Measurements from ENCODE around the gene SAP30L.

Gene SAP30L

DNA sequence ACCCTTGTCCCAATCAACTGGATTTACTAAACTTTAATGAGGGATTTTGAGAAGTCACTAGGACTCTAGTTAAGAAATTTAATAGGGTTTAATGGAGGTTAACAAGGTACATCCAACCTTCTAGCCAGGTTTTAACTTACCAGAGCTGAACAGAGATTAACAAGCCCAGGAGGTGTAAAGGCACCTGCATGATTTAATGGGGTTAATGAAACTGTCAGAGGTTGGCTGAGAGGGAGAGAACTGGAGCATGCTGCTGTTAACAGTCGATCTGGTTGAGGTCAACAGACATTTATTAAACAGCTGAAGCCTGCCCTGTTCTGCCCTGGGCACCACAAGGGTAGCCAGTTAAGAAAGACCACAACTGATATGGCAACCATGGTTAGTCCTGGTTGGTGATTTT, 18.6 kb downstream of the SAP30L start:
- DNase-seq (ENCODE audit: low read depth in 2 of 2), result no peak

- DNase-seq (ENCODE audit: low read depth in 2 of 2), result no peak
Measured at GRCh38 chr5:154465169-154465568, 19.4 kb downstream of the SAP30L start.

DNA sequence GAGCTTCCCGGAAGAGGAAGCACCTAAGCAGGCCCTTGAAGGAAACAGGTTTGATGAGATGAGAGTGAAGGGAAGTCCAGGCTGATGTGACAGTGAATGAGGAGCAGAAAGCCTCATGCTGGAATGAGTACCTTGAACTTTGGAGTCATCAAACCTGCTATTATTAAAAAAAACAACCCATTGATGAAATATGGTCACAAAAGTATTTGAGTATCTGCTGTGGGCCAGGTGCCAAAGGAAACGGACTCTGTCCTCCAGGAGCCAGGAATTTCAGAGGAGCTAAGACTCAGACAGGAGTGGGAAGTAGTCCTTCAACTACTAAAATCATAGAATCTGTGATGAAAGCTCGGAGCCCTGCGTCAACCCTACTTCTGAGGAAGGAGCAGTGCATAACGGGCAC, 20.4 kb downstream of the SAP30L start:
- DNase-seq (ENCODE audit: low read depth in 2 of 2), result no peak

- no peak for DNase-seq (ENCODE audit: low read depth in 2 of 2)
Measured at GRCh38 chr5:154466671-154467070, 20.9 kb downstream of the SAP30L start.

- DNase-seq (ENCODE audit: low read depth in 2 of 2), result peak; percentile 71 to 75
Measured at GRCh38 chr5:154467655-154468354, 22.0 kb downstream of the SAP30L start.

- DNase-seq (ENCODE audit: low read depth in 2 of 2), result no peak
Measured at GRCh38 chr5:154470137-154470536, 24.3 kb downstream of the SAP30L start.

DNA sequence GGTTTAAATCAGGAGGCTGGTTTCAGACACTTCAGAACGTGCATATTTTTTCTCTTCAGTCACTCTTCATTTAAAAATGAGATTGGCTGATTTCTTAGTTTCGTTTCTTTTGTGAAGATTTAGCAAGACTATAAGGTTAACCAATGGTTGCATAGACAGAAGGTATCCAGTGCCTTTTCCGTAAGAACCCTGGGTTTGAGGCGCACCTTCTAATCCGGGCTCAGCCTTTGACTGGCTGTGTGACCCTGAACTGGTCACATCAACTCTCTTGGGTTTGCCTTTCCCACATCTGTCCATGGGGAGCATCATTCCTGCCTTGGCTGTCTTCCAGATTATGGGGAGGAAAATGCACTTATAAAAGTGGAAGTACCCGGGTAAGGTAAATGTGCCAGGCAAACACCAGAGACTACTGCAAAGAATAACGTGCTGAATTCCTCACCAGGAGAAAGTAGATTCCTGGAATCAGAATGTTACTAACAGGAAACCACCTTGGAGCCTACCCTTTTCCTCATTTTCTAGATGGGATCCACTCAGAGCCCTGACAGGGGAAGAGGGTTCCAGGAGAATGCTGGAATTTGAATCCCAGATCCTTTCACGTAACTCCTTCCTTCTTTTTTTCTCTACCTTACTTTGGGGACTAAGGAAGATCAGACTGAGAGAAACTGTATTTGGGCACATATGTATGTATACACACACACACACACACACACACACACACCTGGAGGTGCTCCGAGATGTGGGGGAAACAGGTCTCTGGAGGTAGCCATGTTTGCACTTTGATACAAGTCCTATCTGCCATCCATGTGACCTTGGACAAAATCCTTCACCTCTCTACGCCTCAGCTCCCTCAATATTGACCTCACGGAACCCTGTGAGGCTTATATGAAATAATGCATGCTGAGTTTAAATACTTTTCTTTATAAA, 25.4 kb downstream of the SAP30L start:
- no peak for DNase-seq (ENCODE audit: low read depth in 2 of 2)

DNA sequence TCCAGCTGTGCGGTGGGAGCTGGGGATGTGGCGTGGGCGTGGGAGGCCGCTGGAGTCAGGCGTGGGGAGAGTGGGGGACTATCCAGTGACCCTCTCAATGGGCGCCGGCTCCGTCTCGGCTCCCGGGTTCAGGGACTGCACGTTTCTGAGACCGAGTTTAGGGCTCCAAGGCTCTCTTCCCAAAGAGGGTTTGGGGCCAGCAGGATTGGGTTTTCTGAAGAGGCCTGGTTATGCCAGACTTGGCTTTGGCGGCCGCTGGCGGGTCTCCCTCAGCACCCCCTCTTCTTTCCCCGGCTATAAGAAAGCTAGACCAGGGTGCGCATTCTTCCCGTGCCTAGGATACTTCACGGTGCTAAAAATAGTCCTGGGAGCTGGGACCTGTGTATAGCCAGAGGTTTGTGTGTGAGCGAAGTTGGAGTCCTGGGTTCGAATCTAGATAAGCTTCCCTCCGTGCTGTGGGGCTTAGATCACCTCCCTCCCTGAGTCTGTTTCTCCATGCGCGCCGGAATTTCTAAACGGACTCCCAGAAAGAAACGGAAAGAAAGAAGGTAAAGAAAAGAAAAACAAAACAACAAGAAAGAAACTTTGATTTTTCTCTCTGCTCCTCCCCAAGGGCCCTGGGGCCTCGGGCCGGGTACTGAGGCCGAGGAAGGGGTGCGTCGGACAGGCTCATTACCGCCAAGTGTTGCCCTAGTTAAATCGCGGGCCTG, 27.2 kb downstream of the SAP30L start:
- no peak for DNase-seq (ENCODE audit: low read depth in 2 of 2)

DNA sequence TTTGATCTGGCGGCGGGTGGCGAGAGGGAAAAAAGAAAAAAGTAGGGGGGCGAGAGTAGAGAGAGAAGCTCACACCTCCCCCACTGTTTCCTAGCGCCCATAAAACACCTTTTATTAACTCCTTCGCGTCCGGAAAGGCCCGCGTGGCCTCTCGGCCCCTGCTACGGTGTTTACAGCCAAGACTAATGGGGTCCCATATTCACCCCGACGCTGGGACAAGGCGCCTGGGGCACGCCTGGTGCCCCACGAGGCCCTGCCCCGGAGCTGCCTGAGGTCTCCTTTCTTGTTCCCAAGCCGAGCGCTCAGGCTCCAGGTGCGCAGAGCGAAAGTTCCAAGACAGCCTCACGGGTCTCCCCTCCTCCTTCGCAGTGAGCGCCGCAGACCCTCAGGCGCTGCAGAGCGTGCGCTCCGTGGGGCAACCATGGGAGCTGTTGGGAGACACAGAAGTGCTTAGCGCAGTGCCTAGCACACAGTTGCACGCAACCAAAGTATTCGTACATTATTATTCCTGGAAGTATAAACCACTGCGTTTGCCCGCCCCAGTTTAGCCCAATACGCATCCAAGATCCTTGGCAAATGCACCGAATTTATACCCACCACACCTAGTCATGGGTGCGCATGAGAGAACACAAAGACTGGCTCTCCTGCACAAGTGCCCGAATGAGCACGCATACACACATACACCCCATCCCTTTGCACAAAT, 27.9 kb downstream of the SAP30L start:
- no peak for DNase-seq (ENCODE audit: low read depth in 2 of 2)

GRCh38 chr5:154474396-154475334, 28.9 kb downstream of the SAP30L start:
- DNase-seq (ENCODE audit: low read depth in 2 of 2), result no peak

DNA sequence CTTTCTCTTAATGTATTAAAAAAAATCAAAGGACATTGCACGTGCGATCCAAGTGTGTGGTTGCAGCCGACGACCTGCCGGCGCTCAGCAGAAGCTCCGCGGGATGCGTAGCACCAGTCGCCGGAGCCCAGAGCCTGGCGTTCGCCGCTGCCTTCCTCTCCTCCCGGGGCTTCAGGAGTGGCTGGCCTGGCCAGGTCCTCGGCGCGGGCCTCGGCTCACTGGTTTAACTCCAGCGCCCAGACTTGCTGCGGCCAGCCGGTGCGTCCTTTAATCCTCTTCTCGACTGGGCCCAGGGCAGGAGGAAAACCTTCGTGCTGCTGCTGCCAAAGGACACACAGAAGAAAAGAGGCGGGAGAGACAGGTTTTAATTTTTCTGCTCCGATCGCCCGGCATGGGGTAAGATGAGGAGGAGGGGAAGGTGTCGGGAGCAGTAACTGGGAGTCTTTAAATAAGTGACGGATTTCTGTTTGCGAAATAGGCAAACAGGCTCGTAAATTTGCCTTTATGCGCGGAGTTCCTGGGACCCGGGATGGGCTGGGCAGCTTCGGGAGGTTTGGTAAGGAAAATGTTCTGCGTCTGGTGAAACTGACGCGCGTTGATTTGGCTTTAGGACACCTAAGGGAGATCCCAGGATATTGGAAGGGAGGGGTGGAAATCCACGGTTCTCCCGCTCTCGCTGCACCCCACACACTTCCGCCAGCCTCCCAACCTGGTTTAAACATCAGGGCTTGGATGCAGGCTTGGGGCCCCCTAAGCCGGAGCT, 30.0 kb downstream of the SAP30L start:
- DNase-seq (ENCODE audit: low read depth in 2 of 2), result no peak

GRCh38 chr5:154476354-154477205, 30.8 kb downstream of the SAP30L start:
- no peak for DNase-seq (ENCODE audit: low read depth in 2 of 2)

GRCh38 chr5:154477382-154478223, 31.8 kb downstream of the SAP30L start:
- no peak for DNase-seq (ENCODE audit: low read depth in 2 of 2)

GRCh38 chr5:154478224-154478565, 32.4 kb downstream of the SAP30L start, which contains the start of gene HAND1:
Gene HAND1 (minus strand): TSS chr5:154478227. CDS start chr5:154478008, 219 bp downstream.
- no peak for DNase-seq (ENCODE audit: low read depth in 2 of 2)

- no peak for DNase-seq (ENCODE audit: low read depth in 2 of 2)
Measured at GRCh38 chr5:154478752-154479159, 33.0 kb downstream of the SAP30L start.

DNA sequence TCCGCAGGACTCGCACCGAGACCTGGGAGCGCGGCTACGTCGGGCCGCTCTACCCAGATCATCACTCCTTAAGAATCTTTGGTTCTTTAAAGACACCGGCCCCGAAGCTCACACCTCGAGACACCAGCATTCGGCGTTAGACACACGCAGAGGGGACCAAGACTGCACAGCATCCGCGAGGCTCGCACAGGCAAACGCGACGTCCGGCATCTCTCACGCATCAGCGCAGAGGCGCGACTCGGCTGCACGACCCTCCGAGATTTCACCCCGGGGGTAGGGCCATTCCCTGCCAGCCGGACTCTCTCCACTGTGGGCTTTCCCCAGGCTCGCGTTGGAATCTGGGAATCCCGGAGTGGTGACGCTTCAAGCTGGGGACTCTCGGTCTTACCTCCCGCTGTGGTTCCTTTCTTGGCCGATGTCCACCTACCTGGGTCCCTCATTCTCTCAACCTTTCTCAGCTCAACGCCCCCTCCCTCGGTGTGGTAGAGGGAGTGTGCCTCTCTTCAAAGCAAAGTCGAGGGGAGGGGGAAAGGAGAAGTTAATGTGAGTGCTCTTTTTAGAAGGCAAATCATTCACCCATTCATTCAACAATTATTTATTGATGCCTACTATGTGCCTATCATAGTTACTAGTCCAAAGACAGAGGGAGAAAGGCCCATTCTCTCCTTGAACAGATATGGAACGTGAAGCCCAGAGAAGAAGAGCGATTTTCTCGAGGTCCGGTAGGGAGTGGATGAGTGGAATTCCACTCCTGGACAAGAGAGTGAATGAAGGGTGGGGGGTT, 33.6 kb downstream of the SAP30L start:
- DNase-seq (ENCODE audit: low read depth in 2 of 2), result no peak

All from stimulated activated CD8-positive, alpha-beta memory T cell treated with anti-CD3 and anti-CD28 coated beads, Interleukin-2, amount 100 ng/mL, for 48 hours (primary cell).